ENCODE data around the gene EVA1B.

The EVA1B gene

DNA sequence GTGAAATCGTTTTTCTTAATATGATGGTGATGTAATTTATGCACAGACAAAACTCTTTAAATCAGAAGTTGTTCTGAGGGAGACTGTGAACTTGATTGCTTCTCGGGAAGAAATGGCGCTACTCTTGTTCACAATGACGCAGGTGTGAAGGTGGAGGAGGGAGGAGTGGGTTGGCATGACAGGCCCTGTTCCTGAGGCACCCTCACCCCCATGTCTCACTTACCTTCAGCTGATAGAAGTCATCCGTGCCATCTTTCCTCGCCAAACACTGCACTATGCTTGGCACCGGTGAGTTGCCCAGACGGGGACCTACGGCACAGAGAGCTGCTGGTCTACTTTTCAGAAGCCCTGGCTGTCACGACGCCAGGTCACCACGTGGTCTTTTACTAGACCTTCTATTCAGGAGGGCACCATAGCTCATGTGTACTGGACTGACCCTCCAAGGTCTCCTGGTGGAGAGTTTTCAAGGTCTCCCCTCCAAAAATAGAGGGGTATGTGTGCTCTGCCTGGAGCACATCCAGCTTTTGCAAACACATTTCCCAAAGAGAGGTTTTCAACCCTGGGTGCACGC, 35.2 kb upstream of the EVA1B start:
- Histone ChIP-seq H3K36me3 (ENCODE audit: control insufficient read depth, low read length) (peaks cover 88% of the 10 kb centered on the region), H3K27ac (ENCODE audit: low read depth, low read length) (no peak overlapping the region), H3K9me3 (ENCODE audit: control insufficient read depth, insufficient read depth, low read length) (no peaks in the 10 kb centered on the region)

DNA sequence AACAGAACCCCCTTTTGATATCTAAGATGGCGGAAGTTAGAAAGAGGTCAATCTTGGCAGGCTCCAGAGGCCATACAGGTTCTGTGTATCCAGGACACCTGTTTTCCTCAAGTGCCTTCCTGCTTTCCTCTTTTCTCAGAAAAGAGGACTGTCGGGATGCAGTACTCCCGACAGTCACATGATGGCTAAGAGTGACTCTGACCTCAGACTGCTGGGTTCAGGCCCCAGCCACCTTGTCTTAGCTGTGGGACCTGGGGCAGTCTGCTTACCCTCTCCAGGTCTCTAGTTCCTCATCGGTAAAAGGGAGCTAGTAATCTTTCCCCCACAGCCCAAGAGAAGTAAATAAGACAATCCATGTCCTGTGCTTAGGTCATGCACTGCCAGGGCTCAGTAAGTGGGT, 32.4 kb upstream of the EVA1B start:
- no peaks in the 10 kb centered on the region for H3F3A ChIP-seq (ENCODE audit: control insufficient read depth, insufficient read depth)
- peaks cover 12% of the 10 kb centered on the region for H3K79me2 ChIP-seq (ENCODE audit: control insufficient read depth, low read length)
- H3K4me1 ChIP-seq (ENCODE audit: control insufficient read depth, low read length) = peaks cover 14% of the 10 kb centered on the region
- H3K9me2 ChIP-seq (replicated peaks; ENCODE audit: control insufficient read depth, low read length) = no peaks in the 10 kb centered on the region
- H3K27ac ChIP-seq (ENCODE audit: low read depth, low read length) = no peak overlapping the region
- H3K36me3 ChIP-seq (ENCODE audit: control insufficient read depth, low read length) = peaks cover 91% of the 10 kb centered on the region
- H3K27me3 ChIP-seq (ENCODE audit: control insufficient read depth, low read length) = no peaks in the 10 kb centered on the region
- H3K4me2 ChIP-seq (ENCODE audit: low read length) = no peak overlapping the region
- H3K9me3 ChIP-seq (ENCODE audit: control insufficient read depth, insufficient read depth, low read length) = no peaks in the 10 kb centered on the region
- TF ChIP-seq, protein P1, sequence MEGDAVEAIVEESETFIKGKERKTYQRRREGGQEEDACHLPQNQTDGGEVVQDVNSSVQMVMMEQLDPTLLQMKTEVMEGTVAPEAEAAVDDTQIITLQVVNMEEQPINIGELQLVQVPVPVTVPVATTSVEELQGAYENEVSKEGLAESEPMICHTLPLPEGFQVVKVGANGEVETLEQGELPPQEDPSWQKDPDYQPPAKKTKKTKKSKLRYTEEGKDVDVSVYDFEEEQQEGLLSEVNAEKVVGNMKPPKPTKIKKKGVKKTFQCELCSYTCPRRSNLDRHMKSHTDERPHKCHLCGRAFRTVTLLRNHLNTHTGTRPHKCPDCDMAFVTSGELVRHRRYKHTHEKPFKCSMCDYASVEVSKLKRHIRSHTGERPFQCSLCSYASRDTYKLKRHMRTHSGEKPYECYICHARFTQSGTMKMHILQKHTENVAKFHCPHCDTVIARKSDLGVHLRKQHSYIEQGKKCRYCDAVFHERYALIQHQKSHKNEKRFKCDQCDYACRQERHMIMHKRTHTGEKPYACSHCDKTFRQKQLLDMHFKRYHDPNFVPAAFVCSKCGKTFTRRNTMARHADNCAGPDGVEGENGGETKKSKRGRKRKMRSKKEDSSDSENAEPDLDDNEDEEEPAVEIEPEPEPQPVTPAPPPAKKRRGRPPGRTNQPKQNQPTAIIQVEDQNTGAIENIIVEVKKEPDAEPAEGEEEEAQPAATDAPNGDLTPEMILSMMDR (IDR thresholded peaks at IDR 0.05; ENCODE audit: low read depth, low read length, poor library complexity, severe bottlenecking) = no peak
- no peak for TF ChIP-seq EZH2phosphoT487 (IDR thresholded peaks at IDR 0.05; ENCODE audit: borderline replicate concordance, low read length)
- 0 out of 2 replicates have a peak, but pooled peaks cover 6% of the 10 kb centered on the region for H4K20me1 ChIP-seq (ENCODE audit: control insufficient read depth, insufficient read depth, low read depth, low read length)
- H3K4me3 ChIP-seq (ENCODE audit: low read length) = no peak overlapping the region

More for the DNA sequence above, 35.2 kb upstream of the EVA1B start:
- Histone ChIP-seq H3K4me1 (ENCODE audit: control insufficient read depth, low read length) (peaks cover 20% of the 10 kb centered on the region), H3K79me2 (ENCODE audit: control insufficient read depth, low read length) (peaks cover 38% of the 10 kb centered on the region), H3K9me2 (replicated peaks; ENCODE audit: control insufficient read depth, low read length) (no peaks in the 10 kb centered on the region), H3K4me2 (ENCODE audit: low read length) (no peak overlapping the region), H3K27me3 (ENCODE audit: control insufficient read depth, low read length) (no peaks in the 10 kb centered on the region), H3F3A (ENCODE audit: control insufficient read depth, insufficient read depth) (no peaks in the 10 kb centered on the region), H3K4me3 (ENCODE audit: low read length) (no peak overlapping the region), H4K20me1 (ENCODE audit: control insufficient read depth, insufficient read depth, low read depth, low read length) (0 out of 2 replicates have a peak, but pooled peaks cover 6% of the 10 kb centered on the region)
- TF ChIP-seq, protein P1 (IDR thresholded peaks at IDR 0.05; ENCODE audit: low read depth, low read length, poor library complexity, severe bottlenecking) = no peak
- TF ChIP-seq EZH2phosphoT487 (IDR thresholded peaks at IDR 0.05; ENCODE audit: borderline replicate concordance, low read length) = no peak

DNA sequence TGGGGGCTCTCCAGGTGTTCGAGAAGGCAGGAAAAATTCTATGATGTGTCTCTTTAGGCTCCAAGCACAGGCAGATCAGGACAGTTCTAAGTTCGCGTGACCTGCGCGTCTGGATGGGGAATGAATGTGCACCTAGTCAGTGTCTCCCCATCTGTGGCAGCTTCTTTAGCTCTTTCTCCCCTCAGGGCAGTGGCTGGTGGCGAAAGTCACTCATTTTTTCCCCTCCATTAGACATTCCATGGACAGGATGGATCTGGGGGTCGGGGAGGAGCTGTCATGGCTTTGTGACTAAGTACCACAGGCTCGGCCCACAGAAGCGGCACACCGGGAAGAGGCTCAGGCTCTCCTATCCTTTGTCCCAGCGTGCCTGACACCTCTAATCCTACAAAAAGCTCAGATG, 31.0 kb upstream of the EVA1B start:
- H3K27me3 ChIP-seq (ENCODE audit: control insufficient read depth, low read length) = no peaks in the 10 kb centered on the region
- no peaks in the 10 kb centered on the region for H3F3A ChIP-seq (ENCODE audit: control insufficient read depth, insufficient read depth)
- no peaks in the 10 kb centered on the region for H3K9me2 ChIP-seq (replicated peaks; ENCODE audit: control insufficient read depth, low read length)
- H3K4me3 ChIP-seq (ENCODE audit: low read length) = no peak overlapping the region
- peaks cover 3% of the 10 kb centered on the region for H3K79me2 ChIP-seq (ENCODE audit: control insufficient read depth, low read length)
- peaks cover 91% of the 10 kb centered on the region for H3K36me3 ChIP-seq (ENCODE audit: control insufficient read depth, low read length)
- no peaks in the 10 kb centered on the region for H3K9me3 ChIP-seq (ENCODE audit: control insufficient read depth, insufficient read depth, low read length)
- no peaks in the 10 kb centered on the region for H4K20me1 ChIP-seq (ENCODE audit: control insufficient read depth, insufficient read depth, low read depth, low read length)
- H3K27ac ChIP-seq (ENCODE audit: low read depth, low read length) = no peak overlapping the region
- peaks cover 2% of the 10 kb centered on the region for H3K4me1 ChIP-seq (ENCODE audit: control insufficient read depth, low read length)
- TF ChIP-seq EZH2phosphoT487 (IDR thresholded peaks at IDR 0.05; ENCODE audit: borderline replicate concordance, low read length) = no peak
- TF ChIP-seq, protein P1 (IDR thresholded peaks at IDR 0.05; ENCODE audit: low read depth, low read length, poor library complexity, severe bottlenecking) = no peak
- H3K4me2 ChIP-seq (ENCODE audit: low read length) = no peak overlapping the region
